ENCODE results near the gene NOVA1.

DNA sequence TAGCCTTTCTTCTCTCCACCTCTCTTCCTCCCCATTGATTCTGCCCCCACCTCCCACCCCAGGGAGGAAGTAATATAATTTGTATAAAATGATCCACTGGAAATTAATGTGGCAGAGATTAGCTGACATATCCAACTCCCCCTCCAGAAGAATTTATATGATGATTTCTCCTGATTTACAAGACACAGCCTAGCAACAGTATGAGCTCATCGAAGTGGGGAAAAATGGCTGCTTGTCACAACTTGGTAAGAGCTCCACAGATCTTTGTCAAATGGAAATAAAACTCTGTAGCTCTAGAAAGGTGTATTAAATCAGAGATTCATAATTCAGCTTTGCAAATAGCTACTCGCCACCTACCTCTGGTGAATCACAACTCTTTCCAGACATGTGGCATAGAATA is 195.7 kb downstream of the NOVA1 start:
- TF ChIP-seq, protein P1, sequence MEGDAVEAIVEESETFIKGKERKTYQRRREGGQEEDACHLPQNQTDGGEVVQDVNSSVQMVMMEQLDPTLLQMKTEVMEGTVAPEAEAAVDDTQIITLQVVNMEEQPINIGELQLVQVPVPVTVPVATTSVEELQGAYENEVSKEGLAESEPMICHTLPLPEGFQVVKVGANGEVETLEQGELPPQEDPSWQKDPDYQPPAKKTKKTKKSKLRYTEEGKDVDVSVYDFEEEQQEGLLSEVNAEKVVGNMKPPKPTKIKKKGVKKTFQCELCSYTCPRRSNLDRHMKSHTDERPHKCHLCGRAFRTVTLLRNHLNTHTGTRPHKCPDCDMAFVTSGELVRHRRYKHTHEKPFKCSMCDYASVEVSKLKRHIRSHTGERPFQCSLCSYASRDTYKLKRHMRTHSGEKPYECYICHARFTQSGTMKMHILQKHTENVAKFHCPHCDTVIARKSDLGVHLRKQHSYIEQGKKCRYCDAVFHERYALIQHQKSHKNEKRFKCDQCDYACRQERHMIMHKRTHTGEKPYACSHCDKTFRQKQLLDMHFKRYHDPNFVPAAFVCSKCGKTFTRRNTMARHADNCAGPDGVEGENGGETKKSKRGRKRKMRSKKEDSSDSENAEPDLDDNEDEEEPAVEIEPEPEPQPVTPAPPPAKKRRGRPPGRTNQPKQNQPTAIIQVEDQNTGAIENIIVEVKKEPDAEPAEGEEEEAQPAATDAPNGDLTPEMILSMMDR (IDR thresholded peaks at IDR 0.05): no peak
- TF ChIP-seq RAD21 (conservative IDR thresholded peaks at IDR 0.05 in 1 of 2, IDR thresholded peaks at IDR 0.05 in 1 of 2) (no peak), RFX5 (IDR thresholded peaks at IDR 0.05) (no peak), EP300 (IDR thresholded peaks at IDR 0.05) (no peak), TP53 (CRISPR knock-in tag; IDR thresholded peaks at IDR 0.05) (no peak), KDM5A (IDR thresholded peaks at IDR 0.05) (no peak), MAZ (IDR thresholded peaks at IDR 0.05; ENCODE audit: borderline replicate concordance, low read depth, low read length) (no peak), JUN (IDR thresholded peaks at IDR 0.05) (no peak), EHMT2 (IDR thresholded peaks at IDR 0.05; ENCODE audit: low read depth) (no peak)
- TF ChIP-seq, protein P2, sequence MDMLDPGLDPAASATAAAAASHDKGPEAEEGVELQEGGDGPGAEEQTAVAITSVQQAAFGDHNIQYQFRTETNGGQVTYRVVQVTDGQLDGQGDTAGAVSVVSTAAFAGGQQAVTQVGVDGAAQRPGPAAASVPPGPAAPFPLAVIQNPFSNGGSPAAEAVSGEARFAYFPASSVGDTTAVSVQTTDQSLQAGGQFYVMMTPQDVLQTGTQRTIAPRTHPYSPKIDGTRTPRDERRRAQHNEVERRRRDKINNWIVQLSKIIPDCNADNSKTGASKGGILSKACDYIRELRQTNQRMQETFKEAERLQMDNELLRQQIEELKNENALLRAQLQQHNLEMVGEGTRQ (IDR thresholded peaks at IDR 0.05): no peak
